ENCODE data around the gene ICAM4. TPM values are rescaled to one million over a fixed set of nuclear protein-coding genes. Genes with fewer than 3 reads are reported as not detected.

The ICAM4 gene
- total and polyA plus RNA-seq, 4 donors, result 0.93 to 2.8 TPM; not detected in 2

GRCh38 chr19:10306327-10306726, 19.6 kb downstream of the ICAM4 start:
- 88 to 97% methylated on average over 5 of the region's 5 CpGs for WGBS, 2 donors
- no peak for DNase-seq
- Histone ChIP-seq H3K27me3 (ENCODE audit: control insufficient read depth in 1 of 2, insufficient read depth in 2 of 2, low read length in 1 of 2) (no peaks in the 10 kb centered on the region), H3K9me3 (ENCODE audit: control insufficient read depth, low read length) (no peaks in the 10 kb centered on the region), H3K27ac (ENCODE audit: low read depth in 1 of 2, low read length in 2 of 2) (no peak overlapping the region), H3K4me3 (ENCODE audit: low read length in 2 of 2) (no peak overlapping the region), H3K36me3 (ENCODE audit: control insufficient read depth in 1 of 2, insufficient read depth in 2 of 2, low read length in 1 of 2) (peaks cover 0 to 3% of the 10 kb centered on the region in 2 donors), H3K4me1 (ENCODE audit: control insufficient read depth in 1 of 2, insufficient read depth in 2 of 2, low read length in 2 of 2) (no peaks in the 10 kb centered on the region)
- ATAC-seq (ENCODE audit: low FRiP score), result no peak
- intact Hi-C loops (cut with DNase I), result no loop called here

DNA sequence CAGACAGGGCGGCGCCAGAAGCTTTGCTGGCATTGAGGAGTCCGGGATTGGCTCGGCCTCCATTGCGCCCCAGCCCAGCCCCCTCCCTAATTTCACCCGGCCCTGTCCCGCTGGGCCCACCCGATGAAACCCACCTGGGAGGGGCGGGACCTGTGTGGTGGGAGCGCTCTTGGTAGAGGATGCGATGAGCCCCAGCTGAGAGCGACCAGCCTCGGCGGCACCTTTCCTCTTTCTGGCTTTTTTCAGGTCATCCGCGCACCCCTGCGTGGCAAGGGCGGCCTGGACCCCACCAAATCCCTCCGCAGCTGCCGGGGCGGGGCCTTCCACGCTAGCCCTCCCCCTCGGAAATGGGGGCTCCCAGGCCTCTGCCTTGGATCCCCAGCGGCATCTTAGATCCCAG, 22.7 kb downstream of the ICAM4 start, which contains the start of gene ZGLP1:
Gene ZGLP1 (minus strand): TSS at position 393 of the 400 bp plus-strand sequence.
- no peaks in the 10 kb centered on the region for H3K4me1 ChIP-seq (ENCODE audit: control insufficient read depth in 1 of 2, insufficient read depth in 2 of 2, low read length in 2 of 2)
- no peaks in the 10 kb centered on the region for H3K27me3 ChIP-seq (ENCODE audit: control insufficient read depth in 1 of 2, insufficient read depth in 2 of 2, low read length in 1 of 2)
- no peak within 1 kb of the TSS for H3K27ac ChIP-seq (ENCODE audit: low read depth in 1 of 2, low read length in 2 of 2)
- ATAC-seq (ENCODE audit: low FRiP score), result no peak
- 94% methylated on average over 23 to 24 of the region's 24 CpGs for WGBS, 2 donors
- intact Hi-C loops (cut with DNase I), result no loop called here
- no peaks in the 10 kb centered on the region for H3K9me3 ChIP-seq (ENCODE audit: control insufficient read depth, low read length)
- H3K4me3 ChIP-seq (ENCODE audit: low read length in 2 of 2), result no peak within 1 kb of the TSS
- peaks cover 0 to 3% of the 10 kb centered on the region in 2 donors for H3K36me3 ChIP-seq (ENCODE audit: control insufficient read depth in 1 of 2, insufficient read depth in 2 of 2, low read length in 1 of 2)
- DNase-seq, result no peak

GRCh38 chr19:10315335-10316214, 28.8 kb downstream of the ICAM4 start, which contains the start of gene FDX2:
FDX2 (minus strand) TSS chr19:10316015; CDS start chr19:10315996, 19 bp downstream.
- H3K9me3 ChIP-seq (ENCODE audit: control insufficient read depth, low read length), result no peaks in the 10 kb centered on the region
- no peaks in the 10 kb centered on the region for H3K27me3 ChIP-seq (ENCODE audit: control insufficient read depth in 1 of 2, insufficient read depth in 2 of 2, low read length in 1 of 2)
- peaks cover 0 to 7% of the 10 kb centered on the region in 2 donors for H3K36me3 ChIP-seq (ENCODE audit: control insufficient read depth in 1 of 2, insufficient read depth in 2 of 2, low read length in 1 of 2)
- intact Hi-C loops (cut with DNase I), result no loop called here
- ATAC-seq (ENCODE audit: low FRiP score), result peak; percentile 90
- WGBS, 2 donors, result 1% methylated on average over 55 of the region's 55 CpGs
- no peaks in the 10 kb centered on the region for H3K4me1 ChIP-seq (ENCODE audit: control insufficient read depth in 1 of 2, insufficient read depth in 2 of 2, low read length in 2 of 2)
- peak; percentile 90 to 97 for DNase-seq
- H3K4me3 ChIP-seq (ENCODE audit: low read length in 2 of 2), result peak within 1 kb of the TSS; percentile 39 to 75
- no peak within 1 kb of the TSS for H3K27ac ChIP-seq (ENCODE audit: low read depth in 1 of 2, low read length in 2 of 2)

- 54 to 59% methylated on average over 19 of the region's 19 CpGs for WGBS, 2 donors
- Histone ChIP-seq H3K36me3 (ENCODE audit: control insufficient read depth in 1 of 2, insufficient read depth in 2 of 2, low read length in 1 of 2) (peaks cover 0 to 5% of the 10 kb centered on the region in 2 donors), H3K4me1 (ENCODE audit: control insufficient read depth in 1 of 2, insufficient read depth in 2 of 2, low read length in 2 of 2) (no peaks in the 10 kb centered on the region), H3K27ac (ENCODE audit: low read depth in 1 of 2, low read length in 2 of 2) (no peak overlapping the region), H3K9me3 (ENCODE audit: control insufficient read depth, low read length) (no peaks in the 10 kb centered on the region), H3K4me3 (ENCODE audit: low read length in 2 of 2) (no peak overlapping the region), H3K27me3 (ENCODE audit: control insufficient read depth in 1 of 2, insufficient read depth in 2 of 2, low read length in 1 of 2) (no peaks in the 10 kb centered on the region)
- intact Hi-C loops (cut with DNase I), result no loop called here
- ATAC-seq (ENCODE audit: low FRiP score) (peak; percentile 16), DNase-seq (no peak)
Observed at GRCh38 chr19:10316229-10317044, 29.7 kb downstream of the ICAM4 start.

GRCh38 chr19:10317045-10317856, 30.5 kb downstream of the ICAM4 start:
- DNase-seq, result no peak
- intact Hi-C loops (cut with DNase I), result no loop called here

GRCh38 chr19:10317857-10318462, 31.2 kb downstream of the ICAM4 start:
- WGBS, 2 donors, result 92 to 95% methylated on average over 15 of the region's 15 CpGs
- ATAC-seq (ENCODE audit: low FRiP score) (no peak), DNase-seq (no peak)
- Histone ChIP-seq H3K4me3 (ENCODE audit: low read length in 2 of 2) (no peak overlapping the region), H3K27ac (ENCODE audit: low read depth in 1 of 2, low read length in 2 of 2) (no peak overlapping the region), H3K36me3 (ENCODE audit: control insufficient read depth in 1 of 2, insufficient read depth in 2 of 2, low read length in 1 of 2) (peaks cover 0 to 5% of the 10 kb centered on the region in 2 donors), H3K4me1 (ENCODE audit: control insufficient read depth in 1 of 2, insufficient read depth in 2 of 2, low read length in 2 of 2) (no peaks in the 10 kb centered on the region), H3K9me3 (ENCODE audit: control insufficient read depth, low read length) (no peaks in the 10 kb centered on the region), H3K27me3 (ENCODE audit: control insufficient read depth in 1 of 2, insufficient read depth in 2 of 2, low read length in 1 of 2) (no peaks in the 10 kb centered on the region)
- intact Hi-C loops (cut with DNase I), result no loop called here

More at GRCh38 chr19:10317045-10317856, 30.5 kb downstream of the ICAM4 start:
- 79 to 84% methylated on average over 28 to 29 of the region's 29 CpGs for WGBS, 2 donors
- Histone ChIP-seq H3K36me3 (ENCODE audit: control insufficient read depth in 1 of 2, insufficient read depth in 2 of 2, low read length in 1 of 2) (peaks cover 0 to 5% of the 10 kb centered on the region in 2 donors), H3K9me3 (ENCODE audit: control insufficient read depth, low read length) (no peaks in the 10 kb centered on the region), H3K4me3 (ENCODE audit: low read length in 2 of 2) (no peak overlapping the region), H3K27me3 (ENCODE audit: control insufficient read depth in 1 of 2, insufficient read depth in 2 of 2, low read length in 1 of 2) (no peaks in the 10 kb centered on the region), H3K27ac (ENCODE audit: low read depth in 1 of 2, low read length in 2 of 2) (no peak overlapping the region), H3K4me1 (ENCODE audit: control insufficient read depth in 1 of 2, insufficient read depth in 2 of 2, low read length in 2 of 2) (no peaks in the 10 kb centered on the region)
- no peak for ATAC-seq (ENCODE audit: low FRiP score)

GRCh38 chr19:10318807-10319682, 32.3 kb downstream of the ICAM4 start:
- WGBS, 2 donors, result 86 to 92% methylated on average over 13 of the region's 13 CpGs
- Histone ChIP-seq H3K27ac (ENCODE audit: low read depth in 1 of 2, low read length in 2 of 2) (no peak overlapping the region), H3K4me3 (ENCODE audit: low read length in 2 of 2) (no peak overlapping the region), H3K4me1 (ENCODE audit: control insufficient read depth in 1 of 2, insufficient read depth in 2 of 2, low read length in 2 of 2) (no peaks in the 10 kb centered on the region), H3K27me3 (ENCODE audit: control insufficient read depth in 1 of 2, insufficient read depth in 2 of 2, low read length in 1 of 2) (no peaks in the 10 kb centered on the region), H3K36me3 (ENCODE audit: control insufficient read depth in 1 of 2, insufficient read depth in 2 of 2, low read length in 1 of 2) (peaks cover 0 to 5% of the 10 kb centered on the region in 2 donors), H3K9me3 (ENCODE audit: control insufficient read depth, low read length) (no peaks in the 10 kb centered on the region)
- intact Hi-C loops (cut with DNase I), result no loop called here
- ATAC-seq (ENCODE audit: low FRiP score) (no peak), DNase-seq (no peak)
